ENCODE measurements around the gene SFMBT1. TPM values are rescaled to one million over a fixed set of nuclear protein-coding genes. Genes with fewer than 3 reads are reported as not detected.

SFMBT1 gene
- total and polyA plus RNA-seq, 2 donors (not counting 1 experiment from before 2014, with no cell fraction given) = 3.7 to 5.6 TPM

DNA sequence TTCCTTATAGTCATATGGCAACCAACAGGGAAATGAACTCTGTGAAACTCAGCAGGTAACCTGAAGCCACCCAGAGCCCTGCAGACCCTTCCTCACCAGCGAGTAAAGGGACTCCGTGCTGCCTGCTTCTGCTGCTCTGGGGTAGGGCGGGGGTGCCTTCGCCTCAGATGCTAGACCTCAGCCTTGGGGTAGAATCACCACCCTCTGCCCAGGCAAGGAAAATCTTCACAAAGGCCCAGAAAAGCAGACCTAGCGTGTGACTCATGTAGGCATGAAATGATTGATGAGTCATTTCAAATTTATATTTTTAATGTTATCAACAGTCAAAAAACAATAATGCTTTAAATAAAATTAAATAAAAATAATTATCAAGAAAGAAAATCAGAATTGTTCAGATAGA is 155.1 kb downstream of the SFMBT1 start:
- TF ChIP-seq EZH2 (IDR thresholded peaks at IDR 0.05; ENCODE audit: low read length, missing control alignments) (no peak), CTCF (conservative IDR thresholded peaks at IDR 0.05 in 1 of 2, IDR thresholded peaks at IDR 0.05 in 1 of 2; ENCODE audit: low read depth in 1 of 2, low read length in 2 of 2) (no peak)
- no peak overlapping the region for H3K27ac ChIP-seq (ENCODE audit: insufficient read depth, low read length)

GRCh38 chr3:52889901-52890300 is 156.0 kb downstream of the SFMBT1 start:
- H3K27me3 ChIP-seq (ENCODE audit: control insufficient read depth, insufficient read depth, low read length) = no peaks in the 10 kb centered on the region
- no peak overlapping the region for H2AFZ ChIP-seq (ENCODE audit: low read length)
- H3K9me3 ChIP-seq (ENCODE audit: control insufficient read depth, insufficient read depth, low read depth, low read length) = no peaks in the 10 kb centered on the region
- no peak overlapping the region for H3K9ac ChIP-seq (ENCODE audit: insufficient read depth, low read length)
- H4K20me1 ChIP-seq (ENCODE audit: control insufficient read depth, extremely low read depth, insufficient read depth, low read length) = no peaks in the 10 kb centered on the region
- peaks cover 10% of the 10 kb centered on the region for H3K4me1 ChIP-seq (ENCODE audit: control insufficient read depth, extremely low read depth, insufficient read depth, low read length)
- H3K36me3 ChIP-seq (ENCODE audit: control insufficient read depth, insufficient read depth, low read length) = no peaks in the 10 kb centered on the region
- no peak overlapping the region for H3K4me2 ChIP-seq (ENCODE audit: extremely low read depth, insufficient read depth, low read length)
- no peak overlapping the region for H3K4me3 ChIP-seq (replicated peaks in 1 of 4; ENCODE audit: control extremely low read depth in 1 of 4, insufficient read depth in 1 of 4, low read depth in 3 of 4, low read length in 4 of 4)
- no peak for TF ChIP-seq CTCF (conservative IDR thresholded peaks at IDR 0.05 in 1 of 2, IDR thresholded peaks at IDR 0.05 in 1 of 2; ENCODE audit: low read depth in 1 of 2, low read length in 2 of 2)
- TF ChIP-seq EZH2 (IDR thresholded peaks at IDR 0.05; ENCODE audit: low read length, missing control alignments) = no peak
- H3K79me2 ChIP-seq (ENCODE audit: control insufficient read depth, insufficient read depth, low read length) = peaks cover 21% of the 10 kb centered on the region
- no peak for DNase-seq (ENCODE audit: low read depth in 2 of 2)
- no peak overlapping the region for H3K27ac ChIP-seq (ENCODE audit: insufficient read depth, low read length)

More for the DNA sequence above, 155.1 kb downstream of the SFMBT1 start:
- no peak for DNase-seq (ENCODE audit: low read depth in 2 of 2)
- Histone ChIP-seq H3K36me3 (ENCODE audit: control insufficient read depth, insufficient read depth, low read length) (no peaks in the 10 kb centered on the region), H3K27me3 (ENCODE audit: control insufficient read depth, insufficient read depth, low read length) (no peaks in the 10 kb centered on the region), H2AFZ (ENCODE audit: low read length) (no peak overlapping the region), H3K4me3 (replicated peaks in 1 of 4; ENCODE audit: control extremely low read depth in 1 of 4, insufficient read depth in 1 of 4, low read depth in 3 of 4, low read length in 4 of 4) (no peak overlapping the region), H4K20me1 (ENCODE audit: control insufficient read depth, extremely low read depth, insufficient read depth, low read length) (no peaks in the 10 kb centered on the region), H3K9ac (ENCODE audit: insufficient read depth, low read length) (no peak overlapping the region), H3K4me1 (ENCODE audit: control insufficient read depth, extremely low read depth, insufficient read depth, low read length) (peaks cover 10% of the 10 kb centered on the region), H3K9me3 (ENCODE audit: control insufficient read depth, insufficient read depth, low read depth, low read length) (no peaks in the 10 kb centered on the region), H3K79me2 (ENCODE audit: control insufficient read depth, insufficient read depth, low read length) (peaks cover 21% of the 10 kb centered on the region), H3K4me2 (ENCODE audit: extremely low read depth, insufficient read depth, low read length) (no peak overlapping the region)

GRCh38 chr3:52887166-52887565 is 158.7 kb downstream of the SFMBT1 start:
- Histone ChIP-seq H3K27me3 (ENCODE audit: control insufficient read depth, insufficient read depth, low read length) (no peaks in the 10 kb centered on the region), H4K20me1 (ENCODE audit: control insufficient read depth, extremely low read depth, insufficient read depth, low read length) (no peaks in the 10 kb centered on the region), H3K4me3 (replicated peaks in 1 of 4; ENCODE audit: control extremely low read depth in 1 of 4, insufficient read depth in 1 of 4, low read depth in 3 of 4, low read length in 4 of 4) (no peak overlapping the region), H3K4me2 (ENCODE audit: extremely low read depth, insufficient read depth, low read length) (no peak overlapping the region), H3K9ac (ENCODE audit: insufficient read depth, low read length) (no peak overlapping the region), H3K27ac (ENCODE audit: insufficient read depth, low read length) (no peak overlapping the region), H3K79me2 (ENCODE audit: control insufficient read depth, insufficient read depth, low read length) (peaks cover 19% of the 10 kb centered on the region), H3K36me3 (ENCODE audit: control insufficient read depth, insufficient read depth, low read length) (no peaks in the 10 kb centered on the region), H3K4me1 (ENCODE audit: control insufficient read depth, extremely low read depth, insufficient read depth, low read length) (peaks cover 4% of the 10 kb centered on the region), H2AFZ (ENCODE audit: low read length) (no peak overlapping the region), H3K9me3 (ENCODE audit: control insufficient read depth, insufficient read depth, low read depth, low read length) (no peaks in the 10 kb centered on the region)
- TF ChIP-seq CTCF (conservative IDR thresholded peaks at IDR 0.05 in 1 of 2, IDR thresholded peaks at IDR 0.05 in 1 of 2; ENCODE audit: low read depth in 1 of 2, low read length in 2 of 2) = no peak
- TF ChIP-seq EZH2 (IDR thresholded peaks at IDR 0.05; ENCODE audit: low read length, missing control alignments) = no peak
- no peak for DNase-seq (ENCODE audit: low read depth in 2 of 2)
